T-cell (primary cell): ENCODE measurements around the gene L3MBTL1. TPM values are rescaled to one million over a fixed set of nuclear protein-coding genes. Genes with fewer than 3 reads are reported as not detected.

Experiments used
- ATAC-seq, 4 experiments: fragments of 200-7000 bp in 3 of 4; fragments of 150-1000 bp in 1 of 4; cut with Tn5 transposase; replicated peaks in 1 of 4; 1 replicate in 3 of 4; 2 replicates in 1 of 4; pipeline ENCODE4 v1.10.0; 2021; ENCODE audit warnings: moderate library complexity in 3 of 4, mild to moderate bottlenecking in 2 of 4, moderate number of reproducible peaks in 1 of 4
- CTCF ChIA-PET, 2 donors: fragments of 300-600 bp; sonication (Branson Sonifier 250); formaldehyde crosslinking; loops; one replicate each; lab custom pipeline; 2022; ENCODE audit warnings: antibody characterized with exemption in 2 of 2; lab: Charles Lee
- POLR2A ChIA-PET, 2 donors: fragments of 300-600 bp; sonication (Branson Sonifier 250); formaldehyde crosslinking; loops; one replicate each; lab custom pipeline; 2022; ENCODE audit warnings: antibody characterized with exemption in 2 of 2; lab: Charles Lee
- DNase-seq, 35 experiments: peaks; one replicate each; pipeline versions ENCODE4 v3.0.0 to v3.0.0-alpha.2; 2013 to 2023
- H3K27ac ChIP-seq: one replicate; pipeline ENCODE4 v1.5.1; 2013; ENCODE audit warnings: low read length
- H3K27me3 ChIP-seq, 2 experiments: replicated peaks in 1 of 2; 1 replicate in 1 of 2; 2 replicates in 1 of 2; pipeline versions ENCODE4 v1.6.1 to v1.7.0; 2013; ENCODE audit warnings: low read length in 1 of 2, mixed read lengths in 1 of 2; ENCODE audit not compliant: control insufficient read depth in 2 of 2, insufficient read depth in 2 of 2; ENCODE audit errors: extremely low read depth in 1 of 2
- H3K36me3 ChIP-seq, 2 donors: 1 replicate in 1 of 2; 2 replicates in 1 of 2; pipeline versions ENCODE4 v1.6.1 to v1.7.0; 2013; ENCODE audit warnings: low read length in 1 of 2; ENCODE audit not compliant: control insufficient read depth in 2 of 2, insufficient read depth in 1 of 2; ENCODE audit errors: extremely low read depth in 1 of 2
- H3K4me1 ChIP-seq, 2 experiments: 1 replicate in 1 of 2; 2 replicates in 1 of 2; pipeline versions ENCODE4 v1.6.1 to v1.7.0; 2013; ENCODE audit warnings: low read length in 2 of 2, mixed read lengths in 1 of 2; ENCODE audit not compliant: insufficient read depth in 2 of 2, control insufficient read depth in 1 of 2; ENCODE audit errors: extremely low read depth in 1 of 2
- H3K4me3 ChIP-seq, 2 donors: 1 replicate in 1 of 2; 2 replicates in 1 of 2; pipeline versions ENCODE4 v1.5.1 to v1.7.0; 2013; ENCODE audit warnings: mild to moderate bottlenecking in 2 of 2, low read length in 1 of 2, moderate library complexity in 1 of 2; ENCODE audit not compliant: control insufficient read depth in 1 of 2; ENCODE audit errors: extremely low read depth in 1 of 2
- H3K9me3 ChIP-seq: 2 replicates; pipeline ENCODE4 v1.7.0; 2013
- H3K27ac Mint-ChIP-seq, 2 donors: one replicate each; pipeline ENCODE4 v1.8.0; 2020 to 2021; ENCODE audit warnings: mild to moderate bottlenecking in 2 of 2, mixed read lengths in 2 of 2
- H3K27me3 Mint-ChIP-seq, 2 donors: one replicate each; pipeline ENCODE4 v1.8.0; 2021 to 2022; ENCODE audit warnings: mixed read lengths in 2 of 2
- H3K36me3 Mint-ChIP-seq: one replicate; pipeline ENCODE4 v1.8.0; 2021; ENCODE audit warnings: mixed read lengths
- H3K4me1 Mint-ChIP-seq, 3 donors: one replicate each; pipeline ENCODE4 v1.8.0; 2020 to 2022; ENCODE audit warnings: mixed read lengths in 3 of 3, mild to moderate bottlenecking in 1 of 3
- H3K4me3 Mint-ChIP-seq, 3 donors: one replicate each; pipeline ENCODE4 v1.8.0; 2020 to 2022; ENCODE audit warnings: mild to moderate bottlenecking in 3 of 3, mixed read lengths in 3 of 3, moderate library complexity in 3 of 3
- H3K9me3 Mint-ChIP-seq, 3 donors: one replicate each; pipeline ENCODE4 v1.8.0; 2020 to 2022; ENCODE audit warnings: mixed read lengths in 3 of 3
- WGBS: methylation state at CpG from one replicate; pipeline ENCODE4 v1.1.5; 2013; ENCODE audit warnings: missing lambda C conversion rate; ENCODE audit not compliant: insufficient coverage; 5-methylcytosine and 5-hydroxymethylcytosine counted together
- total RNA-seq, 35 experiments: library from RNA in 6 of 35; stranded (reverse) in 6 of 35; fragments of 120-200 nt in 1 of 35; gene quantifications; one replicate each; pipeline versions ENCODE4 v1.2.1 to v1.2.4 and lab custom pipeline; 2013 to 2026

The L3MBTL1 gene
- total RNA-seq, 5 donors from 2014 or later (not counting 1 experiment from before 2014, with no cell fraction given) = 15.5 to 20.1 (median 16.1) TPM

GRCh38 chr20:43540673-43541060, 33.2 kb downstream of the L3MBTL1 start:
- WGBS = 96% methylated on average over 6 of the region's 7 CpGs
- peaks cover under 1% of the 10 kb centered on the region for H3K36me3 Mint-ChIP-seq
- Histone ChIP-seq H3K36me3 (no peaks in the 10 kb centered on the region), H3K4me3 (no peak overlapping the region), H3K27me3 (no peaks in the 10 kb centered on the region), H3K27ac (no peak overlapping the region), H3K9me3 (no peaks in the 10 kb centered on the region), H3K4me1 (no peaks in the 10 kb centered on the region)
- ChIA-PET CTCF (no interaction called here), POLR2A (no interaction called here)
- H3K4me1 Mint-ChIP-seq = no peaks in the 10 kb centered on the region
- no peak overlapping the region for H3K27ac Mint-ChIP-seq
- no peaks in the 10 kb centered on the region for H3K27me3 Mint-ChIP-seq
- no peak for ATAC-seq
- DNase-seq = no peak
- no peak overlapping the region for H3K4me3 Mint-ChIP-seq
- no peaks in the 10 kb centered on the region for H3K9me3 Mint-ChIP-seq

DNA sequence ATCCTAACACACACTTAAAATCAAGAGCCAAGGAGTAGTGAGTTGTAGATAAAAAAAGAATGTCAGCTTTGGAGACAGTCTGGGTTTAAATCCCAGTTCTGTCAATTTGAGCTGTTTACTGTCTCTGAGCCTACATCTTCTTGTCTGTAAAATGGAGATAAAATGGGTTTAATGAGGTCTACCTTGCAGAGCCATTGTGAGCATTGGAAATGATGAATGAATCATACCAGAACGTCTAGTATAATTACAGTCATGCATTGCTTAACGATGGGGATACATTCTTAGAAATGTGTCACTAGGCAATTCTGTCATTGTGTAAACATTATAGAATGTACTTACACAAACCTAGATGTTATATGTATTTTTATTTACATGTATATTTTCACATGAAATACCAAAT, 33.7 kb downstream of the L3MBTL1 start:
- no peaks in the 10 kb centered on the region for H3K4me1 ChIP-seq
- WGBS = no CpG with 5 or more reads among the region's 2 CpGs
- CTCF ChIA-PET = no interaction called here
- no peak overlapping the region for H3K27ac Mint-ChIP-seq
- DNase-seq = no peak
- no peak overlapping the region for H3K4me3 Mint-ChIP-seq
- no peaks in the 10 kb centered on the region for H3K36me3 ChIP-seq
- no peaks in the 10 kb centered on the region for H3K27me3 Mint-ChIP-seq
- H3K9me3 Mint-ChIP-seq = no peaks in the 10 kb centered on the region
- H3K9me3 ChIP-seq = no peaks in the 10 kb centered on the region
- H3K4me3 ChIP-seq = no peak overlapping the region
- H3K36me3 Mint-ChIP-seq = no peaks in the 10 kb centered on the region
- no peak for ATAC-seq
- POLR2A ChIA-PET = interaction anchor here in 1 of 2 donors (0.6 kb wide), 1 partner anchor 183 kb away, joined by 3 read pairs; no protein-coding TSS in a partner anchor
- no peaks in the 10 kb centered on the region for H3K4me1 Mint-ChIP-seq
- no peaks in the 10 kb centered on the region for H3K27me3 ChIP-seq
- no peak overlapping the region for H3K27ac ChIP-seq

DNA sequence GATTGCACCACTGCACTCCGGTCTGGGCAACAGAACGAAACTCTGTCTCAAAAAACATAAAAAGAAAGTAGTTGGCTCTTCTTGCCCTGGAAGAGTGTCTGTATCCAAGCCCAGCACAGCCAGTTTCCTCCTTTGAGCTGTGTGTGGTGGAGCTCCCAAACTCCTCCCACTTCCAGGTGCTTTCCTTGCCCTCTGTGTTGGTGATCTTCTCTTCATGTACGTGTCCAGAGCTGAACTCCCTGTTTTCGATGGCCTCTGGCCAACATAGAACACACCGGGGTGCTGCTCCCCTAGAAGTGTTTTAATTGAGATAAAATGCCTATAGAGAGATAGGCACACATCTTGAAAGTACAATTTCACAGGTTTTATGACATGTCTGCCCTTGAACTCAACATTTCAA, 34.7 kb downstream of the L3MBTL1 start:
- Histone ChIP-seq H3K27me3 (no peaks in the 10 kb centered on the region), H3K36me3 (no peaks in the 10 kb centered on the region), H3K9me3 (no peaks in the 10 kb centered on the region), H3K4me3 (no peak overlapping the region), H3K27ac (no peak overlapping the region), H3K4me1 (no peaks in the 10 kb centered on the region)
- WGBS = no CpG with 5 or more reads among the region's 5 CpGs
- DNase-seq (no peak), ATAC-seq (no peak)
- Mint-ChIP-seq H3K9me3 (no peaks in the 10 kb centered on the region), H3K4me3 (no peak overlapping the region), H3K36me3 (peaks cover 5% of the 10 kb centered on the region), H3K4me1 (no peaks in the 10 kb centered on the region), H3K27ac (no peak overlapping the region), H3K27me3 (no peaks in the 10 kb centered on the region)
- CTCF ChIA-PET = no interaction called here
- POLR2A ChIA-PET = no interaction called here

GRCh38 chr20:43542674-43543073, 35.2 kb downstream of the L3MBTL1 start:
- no peaks in the 10 kb centered on the region for H3K27me3 Mint-ChIP-seq
- DNase-seq (no peak), ATAC-seq (no peak)
- Histone ChIP-seq H3K4me3 (no peak overlapping the region), H3K36me3 (no peaks in the 10 kb centered on the region), H3K9me3 (no peaks in the 10 kb centered on the region), H3K4me1 (no peaks in the 10 kb centered on the region), H3K27me3 (no peaks in the 10 kb centered on the region), H3K27ac (no peak overlapping the region)
- POLR2A ChIA-PET = no interaction called here
- H3K36me3 Mint-ChIP-seq = peaks cover 10% of the 10 kb centered on the region
- H3K4me3 Mint-ChIP-seq = no peak overlapping the region
- no peak overlapping the region for H3K27ac Mint-ChIP-seq
- H3K9me3 Mint-ChIP-seq = peaks cover 0 to 4% (median 0%) of the 10 kb centered on the region in 3 donors
- CTCF ChIA-PET = no interaction called here
- H3K4me1 Mint-ChIP-seq = no peaks in the 10 kb centered on the region
- WGBS = 20% methylated on average over 1 of the region's 4 CpGs

- Histone ChIP-seq H3K27ac (no peak overlapping the region), H3K4me1 (no peaks in the 10 kb centered on the region), H3K4me3 (no peak overlapping the region), H3K27me3 (no peaks in the 10 kb centered on the region), H3K36me3 (no peaks in the 10 kb centered on the region), H3K9me3 (no peaks in the 10 kb centered on the region)
- ChIA-PET CTCF (no interaction called here), POLR2A (no interaction called here)
- H3K27me3 Mint-ChIP-seq = no peaks in the 10 kb centered on the region
- ATAC-seq = no peak
- no peak for DNase-seq
- peaks cover 0 to 4% (median 0%) of the 10 kb centered on the region in 3 donors for H3K9me3 Mint-ChIP-seq
- whole genome bisulfite sequencing = 93% methylated on average over 4 of the region's 5 CpGs
- H3K4me1 Mint-ChIP-seq = no peaks in the 10 kb centered on the region
- H3K4me3 Mint-ChIP-seq = no peak overlapping the region
- H3K36me3 Mint-ChIP-seq = peaks cover 14% of the 10 kb centered on the region
- H3K27ac Mint-ChIP-seq = no peak overlapping the region
These were observed 35.6 kb downstream of the L3MBTL1 start for GRCh38 chr20:43543138-43543537.

- Histone ChIP-seq H3K27ac (no peak overlapping the region), H3K4me1 (no peaks in the 10 kb centered on the region), H3K9me3 (no peaks in the 10 kb centered on the region), H3K4me3 (no peak overlapping the region), H3K36me3 (peaks cover 0 to 3% of the 10 kb centered on the region in 2 donors), H3K27me3 (no peaks in the 10 kb centered on the region)
- POLR2A ChIA-PET = no interaction called here
- Mint-ChIP-seq H3K4me3 (no peak overlapping the region), H3K27me3 (no peaks in the 10 kb centered on the region), H3K27ac (no peak overlapping the region), H3K9me3 (peaks cover 0 to 4% (median 0%) of the 10 kb centered on the region in 3 donors), H3K36me3 (peaks cover 17% of the 10 kb centered on the region), H3K4me1 (no peaks in the 10 kb centered on the region)
- CTCF ChIA-PET = no interaction called here
- DNase-seq (no peak), ATAC-seq (no peak)
- 90% methylated on average over 5 of the region's 9 CpGs for WGBS
These were observed 37.0 kb downstream of the L3MBTL1 start for GRCh38 chr20:43544501-43544900.
